ENCODE data around the gene ADISSP. TPM values are rescaled to one million over a fixed set of nuclear protein-coding genes. Genes with fewer than 3 reads are reported as not detected.

Gene ADISSP
- total RNA-seq, 1 donor from 2014 or later: 10.2 TPM

- H3K9me3 ChIP-seq (replicated peaks): no peaks in the 10 kb centered on the region
- H3K4me3 ChIP-seq: peak overlapping the region; percentile 79
- peak overlapping the region; percentile 87 for H3K27ac ChIP-seq (replicated peaks)
- H3K4me1 ChIP-seq: peaks cover 37% of the 10 kb centered on the region
- H3K36me3 ChIP-seq: no peaks in the 10 kb centered on the region
- no peaks in the 10 kb centered on the region for H3K27me3 ChIP-seq (ENCODE audit: low read depth)
- intact Hi-C loops (cut with micrococcal nuclease): no loop called here
- DNase-seq: no peak
- TF ChIP-seq CTCF (IDR thresholded peaks at IDR 0.05; ENCODE audit: borderline replicate concordance): no peak
These were observed 987 bp downstream of the ADISSP start for GRCh38 chr20:3766422-3767109.

GRCh38 chr20:3765171-3765882 lies 2.2 kb downstream of the ADISSP start:
- Histone ChIP-seq H3K27me3 (ENCODE audit: low read depth) (no peaks in the 10 kb centered on the region), H3K4me3 (peak overlapping the region; percentile 79), H3K9me3 (replicated peaks) (no peaks in the 10 kb centered on the region), H3K27ac (replicated peaks) (peak overlapping the region; percentile 87), H3K36me3 (no peaks in the 10 kb centered on the region), H3K4me1 (peaks cover 37% of the 10 kb centered on the region)
- peak; percentile 62 for DNase-seq
- intact Hi-C loops (cut with micrococcal nuclease): no loop called here
- TF ChIP-seq CTCF (IDR thresholded peaks at IDR 0.05; ENCODE audit: borderline replicate concordance): no peak

- H3K9me3 ChIP-seq (replicated peaks): no peaks in the 10 kb centered on the region
- DNase-seq: no peak
- H3K27me3 ChIP-seq (ENCODE audit: low read depth): no peaks in the 10 kb centered on the region
- peaks cover 37% of the 10 kb centered on the region for H3K4me1 ChIP-seq
- intact Hi-C loops (cut with micrococcal nuclease): no loop called here
- H3K4me3 ChIP-seq: peak overlapping the region; percentile 79
- H3K27ac ChIP-seq (replicated peaks): peak overlapping the region; percentile 87
- H3K36me3 ChIP-seq: no peaks in the 10 kb centered on the region
- TF ChIP-seq CTCF (IDR thresholded peaks at IDR 0.05; ENCODE audit: borderline replicate concordance): no peak
These were observed 2.9 kb downstream of the ADISSP start for GRCh38 chr20:3764659-3765058.

GRCh38 chr20:3763671-3764601 lies 3.6 kb downstream of the ADISSP start:
- intact Hi-C loops (cut with micrococcal nuclease): no loop called here
- Histone ChIP-seq H3K27ac (replicated peaks) (peak overlapping the region; percentile 87), H3K36me3 (no peaks in the 10 kb centered on the region), H3K27me3 (ENCODE audit: low read depth) (no peaks in the 10 kb centered on the region), H3K9me3 (replicated peaks) (no peaks in the 10 kb centered on the region), H3K4me1 (peaks cover 35% of the 10 kb centered on the region), H3K4me3 (no peak overlapping the region)
- DNase-seq: no peak
- TF ChIP-seq CTCF (IDR thresholded peaks at IDR 0.05; ENCODE audit: borderline replicate concordance): no peak

- peaks cover 24% of the 10 kb centered on the region for H3K4me1 ChIP-seq
- H3K27ac ChIP-seq (replicated peaks): no peak overlapping the region
- no peak for DNase-seq
- TF ChIP-seq CTCF (IDR thresholded peaks at IDR 0.05; ENCODE audit: borderline replicate concordance): no peak
- H3K9me3 ChIP-seq (replicated peaks): no peaks in the 10 kb centered on the region
- no peaks in the 10 kb centered on the region for H3K36me3 ChIP-seq
- no peak overlapping the region for H3K4me3 ChIP-seq
- H3K27me3 ChIP-seq (ENCODE audit: low read depth): no peaks in the 10 kb centered on the region
- intact Hi-C loops (cut with micrococcal nuclease): no loop called here
These were observed 6.8 kb downstream of the ADISSP start for GRCh38 chr20:3760655-3761348.
